GM19463 (cell line): ENCODE results near the gene SRR.

ENCODE experiments used
- ATAC-seq: cut with Tn5 transposase; IDR thresholded peaks from one replicate; pipeline ENCODE4 v1.9.1; 2021; ENCODE audit warnings: mild to moderate bottlenecking, moderate library complexity; ENCODE audit not compliant: unreplicated experiment

Gene SRR

DNA sequence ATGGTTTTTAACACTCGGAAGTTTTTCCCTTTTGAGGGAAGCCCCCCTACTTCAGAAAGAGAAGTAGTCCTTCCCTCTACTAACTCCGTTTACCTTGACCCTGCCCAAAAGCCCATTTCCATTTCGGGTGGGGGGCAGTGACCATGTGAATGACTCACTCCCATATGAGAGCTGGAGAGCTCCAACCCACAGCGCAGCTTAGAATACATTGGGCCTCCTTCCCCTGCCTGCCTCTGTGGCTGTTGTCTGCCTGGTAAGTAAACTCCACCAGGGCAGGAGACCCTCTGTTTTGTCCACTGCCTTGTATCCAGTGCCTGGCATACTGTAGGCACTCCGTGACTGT, 34.5 kb downstream of the SRR start:
- no peak for ATAC-seq

DNA sequence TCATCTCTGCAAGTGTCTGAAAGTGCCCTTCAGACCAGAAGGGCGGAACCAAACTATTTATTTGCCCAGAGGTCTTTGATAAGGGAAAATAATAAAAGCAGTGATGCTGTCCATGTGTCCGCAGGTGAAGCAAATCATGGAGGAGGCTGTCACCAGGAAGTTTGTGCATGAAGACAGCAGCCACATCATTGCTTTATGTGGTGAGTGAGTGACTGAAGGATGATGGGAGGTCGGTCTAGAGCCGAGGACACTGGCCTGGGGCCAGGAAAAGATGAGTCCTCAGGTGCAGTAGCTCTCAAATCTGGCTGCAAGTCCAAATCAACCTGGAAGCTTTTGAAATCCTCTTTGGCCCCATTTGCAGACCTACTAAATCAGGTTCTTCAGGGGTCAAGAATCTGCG, 39.7 kb downstream of the SRR start:
- no peak for ATAC-seq

DNA sequence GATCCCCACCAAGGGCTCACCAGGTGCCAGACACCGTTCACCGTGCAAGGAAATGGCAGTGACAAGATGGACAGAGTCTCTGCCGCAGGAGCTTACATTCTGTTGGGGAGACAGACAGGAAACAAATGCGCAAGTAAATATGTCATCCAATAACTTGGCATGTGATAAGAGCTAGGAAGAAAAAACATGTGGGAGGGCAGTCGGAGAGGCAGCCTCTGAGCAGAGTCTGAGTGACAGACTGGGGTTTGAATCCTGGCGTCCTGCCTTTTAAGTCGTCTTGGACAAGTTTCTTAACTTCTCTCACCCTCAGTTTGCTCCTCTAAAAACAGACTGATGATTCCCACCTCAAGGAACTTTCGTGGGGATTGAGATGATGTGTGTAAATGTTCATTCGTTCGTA, 40.8 kb downstream of the SRR start:
- no peak for ATAC-seq

DNA sequence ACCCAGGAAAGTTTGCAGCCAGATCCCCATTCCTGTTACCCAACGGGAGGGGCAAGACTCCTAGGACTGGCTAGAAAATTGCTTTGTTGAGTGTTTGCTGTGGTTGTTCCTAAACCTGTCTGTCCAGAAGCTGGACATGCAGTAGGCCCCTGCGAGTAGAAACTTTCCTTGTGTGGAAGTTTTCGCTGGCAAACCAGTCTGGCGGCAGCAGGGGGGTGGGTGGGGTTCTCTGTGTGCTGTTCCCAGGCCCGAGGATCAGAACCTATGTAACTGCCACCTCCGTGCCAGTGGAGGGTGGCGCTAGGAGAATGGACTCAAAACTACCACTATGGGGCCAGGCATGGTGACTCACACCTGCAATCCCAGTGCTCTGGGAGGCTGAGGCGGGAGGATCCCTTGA, 42.7 kb downstream of the SRR start:
- no peak for ATAC-seq

DNA sequence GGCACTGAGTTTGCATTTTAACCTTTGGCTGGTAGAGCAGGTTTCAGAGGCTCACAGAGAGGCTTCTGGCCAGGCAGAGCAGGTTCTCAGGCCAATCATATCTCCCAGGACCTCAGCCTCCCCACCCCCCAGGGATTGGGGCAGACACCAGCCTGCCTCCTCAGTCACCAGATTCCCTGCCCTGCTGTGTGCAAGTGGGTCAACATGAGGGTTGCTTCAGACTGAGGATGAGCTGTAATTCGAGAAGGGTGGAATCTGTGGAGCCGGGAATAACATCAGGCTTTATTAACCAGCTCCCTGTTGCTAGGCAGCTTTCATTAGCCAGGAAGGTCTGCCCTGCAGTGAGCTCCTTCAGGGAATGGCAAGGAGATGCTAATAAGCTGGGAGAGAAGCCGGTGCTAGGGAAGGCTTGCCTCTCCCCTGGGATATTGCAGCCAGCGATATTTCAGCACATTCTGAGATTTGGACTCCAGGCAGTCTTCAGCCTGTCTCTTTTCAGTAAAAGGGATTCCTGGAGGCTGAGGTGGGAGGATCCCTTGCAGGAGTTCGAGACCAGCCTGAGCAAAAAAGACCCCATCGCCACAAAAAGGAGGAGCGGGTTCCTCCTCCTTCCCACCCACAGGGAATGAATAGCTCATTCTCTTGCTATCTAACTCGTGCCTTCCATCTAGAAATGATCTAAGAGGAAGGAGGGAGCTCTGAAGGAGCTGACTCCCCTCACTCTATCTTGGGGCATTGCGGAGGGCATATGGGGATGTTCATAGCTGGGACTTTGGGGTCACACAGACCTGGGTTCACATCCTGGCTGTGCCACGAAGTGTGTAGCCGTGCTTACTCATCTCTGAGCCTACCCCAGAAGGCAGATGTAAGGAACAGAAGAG, 44.3 kb downstream of the SRR start:
- no peak for ATAC-seq

DNA sequence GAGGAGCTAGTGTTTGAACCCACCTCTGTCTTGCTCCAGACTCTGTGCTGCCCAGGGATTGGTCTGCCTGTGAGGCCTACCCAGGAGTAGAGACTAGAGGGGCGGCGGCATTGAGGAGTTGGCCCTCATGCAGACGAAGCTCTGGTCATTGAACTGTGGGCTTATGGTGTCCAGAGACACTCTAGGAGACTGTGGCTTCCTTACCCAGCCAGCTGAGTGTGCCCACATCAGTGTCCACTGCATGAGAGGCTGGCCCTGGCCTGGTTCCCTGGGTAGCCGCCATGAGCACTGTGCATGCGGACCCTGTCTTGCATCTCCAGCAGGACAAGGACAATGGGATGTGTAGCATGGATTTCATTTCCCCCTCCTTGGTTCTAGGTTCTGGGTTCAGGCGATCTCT, 47.5 kb downstream of the SRR start:
- no peak for ATAC-seq

DNA sequence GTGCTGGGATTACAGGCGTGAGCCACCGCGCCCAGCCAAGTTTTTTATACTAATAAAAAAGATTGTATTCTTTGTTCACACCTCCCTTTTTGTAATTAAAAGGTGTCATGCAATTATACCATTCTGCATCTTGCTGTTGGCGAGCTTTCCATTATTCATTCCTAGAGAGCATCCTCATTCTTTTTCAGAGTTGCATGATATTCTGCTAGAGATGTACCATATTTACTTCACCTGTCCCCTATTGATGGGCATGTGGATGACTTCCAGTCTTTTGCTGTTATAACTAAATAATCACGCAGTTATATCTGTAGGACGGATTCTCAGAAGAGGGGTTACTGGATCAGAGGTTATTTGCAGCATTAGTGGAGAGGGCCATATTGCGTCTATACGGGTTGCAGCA, 50.6 kb downstream of the SRR start:
- no peak for ATAC-seq

DNA sequence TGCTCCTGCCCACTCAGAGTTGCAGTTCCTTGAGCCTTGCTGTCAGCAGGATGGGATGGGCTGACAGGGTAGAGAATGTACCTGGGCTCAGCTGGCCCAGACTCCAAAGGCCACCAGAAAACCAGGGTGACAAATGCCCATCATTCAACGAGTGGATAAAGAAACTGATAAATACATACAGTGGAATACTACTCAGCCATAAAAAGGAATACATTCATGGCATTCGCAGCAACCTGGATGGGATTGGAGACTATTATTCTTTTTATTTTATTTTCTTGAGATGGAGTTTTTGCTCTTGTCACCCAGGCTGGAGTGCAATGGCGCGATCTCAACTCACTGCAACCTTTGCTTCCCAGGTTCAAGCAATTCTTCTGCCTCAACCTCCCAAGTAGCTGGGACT, 53.5 kb downstream of the SRR start:
- ATAC-seq, result no peak

DNA sequence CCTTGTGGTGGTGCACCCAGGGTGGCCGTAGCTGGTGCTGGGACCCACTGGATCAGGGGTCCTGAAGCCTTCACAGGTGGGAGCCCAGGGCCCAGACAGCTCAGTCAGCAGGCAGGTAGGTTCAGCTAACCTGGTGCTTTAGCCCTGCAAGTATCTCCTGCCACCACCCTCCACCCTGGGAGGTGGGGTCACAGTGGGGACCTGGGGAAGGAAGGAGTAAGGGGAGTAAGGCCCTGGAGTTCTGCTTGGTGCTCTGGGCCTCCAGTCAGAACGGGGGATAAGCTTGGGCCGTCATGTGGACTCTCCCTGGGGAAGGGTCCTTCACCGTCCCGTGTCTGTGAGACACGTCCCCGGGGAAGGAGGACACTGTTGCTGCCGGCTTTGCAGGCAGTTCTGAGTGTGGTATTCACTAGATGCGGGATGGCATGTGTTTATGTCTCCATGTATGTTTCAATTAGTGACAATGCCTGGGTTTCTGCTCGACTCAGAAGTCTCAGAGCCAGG, 54.2 kb downstream of the SRR start:
- ATAC-seq, result no peak

DNA sequence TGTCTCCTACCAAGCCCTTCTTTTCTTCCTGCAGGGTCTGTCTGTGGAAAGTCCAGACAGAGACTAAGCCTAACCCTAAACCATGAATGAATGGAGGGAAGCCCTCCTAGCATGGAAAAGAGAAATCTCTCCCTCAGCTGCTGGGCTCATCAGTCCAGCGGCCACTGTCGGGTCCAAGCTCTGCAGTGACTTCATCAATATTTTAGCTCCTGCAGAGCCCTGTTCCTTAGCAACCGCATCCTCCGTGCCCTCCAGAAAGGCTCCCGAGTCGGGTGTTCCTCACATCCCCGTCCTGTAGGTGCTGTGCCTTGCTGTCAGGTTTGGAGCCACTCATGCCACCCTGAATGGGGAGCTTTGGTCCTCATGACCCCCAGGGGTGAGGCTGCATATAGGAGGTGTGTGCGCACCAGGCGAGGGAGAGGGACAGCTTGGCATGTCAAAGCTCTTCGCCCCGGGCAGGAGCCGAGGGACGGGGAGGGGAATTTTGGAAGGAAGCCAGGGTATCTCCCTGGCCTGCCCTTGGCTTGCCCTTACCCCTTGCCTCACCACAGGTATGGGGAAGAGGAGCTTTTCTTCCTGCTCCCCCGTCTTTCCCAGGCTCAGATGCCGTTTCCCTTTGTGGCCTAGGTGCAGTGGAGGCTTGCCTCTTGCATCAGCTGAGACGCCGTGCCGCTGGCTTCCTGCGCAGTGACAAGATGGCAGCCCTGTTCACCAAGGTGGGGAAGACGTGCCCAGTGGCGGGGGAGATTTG, 57.4 kb downstream of the SRR start:
- no peak for ATAC-seq

DNA sequence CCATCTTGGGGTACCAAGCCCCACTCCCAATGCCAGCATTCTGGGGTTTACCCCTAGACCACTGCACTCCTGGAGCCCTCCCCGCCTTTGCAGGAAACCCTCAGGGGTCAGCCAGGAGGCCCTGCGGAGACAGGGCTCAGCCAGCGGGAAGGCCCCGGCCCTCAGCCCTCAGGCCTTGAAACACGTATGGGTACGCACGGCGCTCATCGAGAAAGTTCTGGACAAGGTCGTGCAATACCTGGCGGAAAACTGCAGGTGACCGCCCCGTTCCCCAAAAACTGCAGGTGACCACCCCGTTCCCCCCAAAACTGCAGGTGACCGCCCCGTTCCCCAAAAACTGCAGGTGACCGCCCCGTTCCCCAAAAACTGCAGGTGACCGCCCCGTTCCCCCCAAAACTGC, 58.3 kb downstream of the SRR start:
- ATAC-seq, result no peak

DNA sequence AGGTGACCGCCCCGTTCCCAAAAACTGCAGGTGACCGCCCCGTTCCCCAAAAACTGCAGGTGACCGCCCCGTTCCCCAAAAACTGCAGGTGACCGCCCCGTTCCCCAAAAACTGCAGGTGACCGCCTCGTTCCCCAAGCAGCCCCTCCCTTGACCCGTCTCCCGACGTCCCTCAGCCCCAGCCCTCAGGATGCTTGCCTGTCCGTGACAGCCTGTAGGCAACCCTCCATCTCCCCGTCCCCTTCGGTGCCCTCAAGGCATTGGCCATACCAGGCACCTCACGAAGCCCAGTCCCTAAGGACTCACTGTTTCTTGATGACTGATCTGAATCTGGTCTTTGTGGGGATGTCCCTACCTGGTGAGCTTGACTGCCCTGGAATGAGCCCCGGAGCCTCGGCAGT, 58.7 kb downstream of the SRR start:
- ATAC-seq, result no peak

DNA sequence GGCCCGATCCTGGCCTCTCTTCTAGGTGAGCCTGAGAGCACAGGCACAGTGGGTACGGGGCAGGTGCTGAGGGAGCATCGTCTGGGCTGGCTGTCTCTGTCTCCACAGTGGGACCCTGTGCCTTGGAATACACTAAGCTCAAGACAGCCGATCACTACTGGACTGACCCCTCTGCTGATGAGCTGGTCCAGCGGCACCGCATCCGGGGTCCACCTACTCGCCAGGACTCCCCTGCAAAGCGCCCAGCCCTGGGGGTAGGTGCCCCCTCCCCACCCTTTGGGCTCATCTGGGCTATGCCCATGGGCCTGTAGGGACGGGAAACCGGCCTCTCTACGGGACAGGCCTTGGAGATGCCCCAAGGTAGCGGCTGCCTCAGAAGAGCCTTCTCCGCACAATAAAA, 59.1 kb downstream of the SRR start:
- ATAC-seq, result no peak

DNA sequence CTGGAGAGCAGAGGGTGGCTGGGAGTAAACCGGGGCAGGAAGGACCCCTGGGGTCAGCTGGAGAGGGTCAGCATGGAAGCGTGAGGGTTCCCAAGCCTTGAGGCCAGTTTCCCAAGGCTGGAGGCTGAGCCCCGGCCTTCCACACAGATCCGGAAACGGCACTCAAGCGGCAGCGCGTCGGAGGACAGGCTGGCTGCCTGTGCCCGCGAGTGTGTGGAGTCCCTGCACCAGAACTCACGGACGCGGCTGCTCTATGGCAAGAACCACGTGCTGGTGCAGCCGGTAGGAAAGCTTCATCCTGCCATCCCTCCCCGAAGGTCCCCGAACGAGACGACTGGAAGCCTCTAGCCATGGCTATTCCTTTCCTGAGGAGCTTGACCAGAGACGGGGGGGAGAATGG, 59.6 kb downstream of the SRR start:
- ATAC-seq, result no peak

DNA sequence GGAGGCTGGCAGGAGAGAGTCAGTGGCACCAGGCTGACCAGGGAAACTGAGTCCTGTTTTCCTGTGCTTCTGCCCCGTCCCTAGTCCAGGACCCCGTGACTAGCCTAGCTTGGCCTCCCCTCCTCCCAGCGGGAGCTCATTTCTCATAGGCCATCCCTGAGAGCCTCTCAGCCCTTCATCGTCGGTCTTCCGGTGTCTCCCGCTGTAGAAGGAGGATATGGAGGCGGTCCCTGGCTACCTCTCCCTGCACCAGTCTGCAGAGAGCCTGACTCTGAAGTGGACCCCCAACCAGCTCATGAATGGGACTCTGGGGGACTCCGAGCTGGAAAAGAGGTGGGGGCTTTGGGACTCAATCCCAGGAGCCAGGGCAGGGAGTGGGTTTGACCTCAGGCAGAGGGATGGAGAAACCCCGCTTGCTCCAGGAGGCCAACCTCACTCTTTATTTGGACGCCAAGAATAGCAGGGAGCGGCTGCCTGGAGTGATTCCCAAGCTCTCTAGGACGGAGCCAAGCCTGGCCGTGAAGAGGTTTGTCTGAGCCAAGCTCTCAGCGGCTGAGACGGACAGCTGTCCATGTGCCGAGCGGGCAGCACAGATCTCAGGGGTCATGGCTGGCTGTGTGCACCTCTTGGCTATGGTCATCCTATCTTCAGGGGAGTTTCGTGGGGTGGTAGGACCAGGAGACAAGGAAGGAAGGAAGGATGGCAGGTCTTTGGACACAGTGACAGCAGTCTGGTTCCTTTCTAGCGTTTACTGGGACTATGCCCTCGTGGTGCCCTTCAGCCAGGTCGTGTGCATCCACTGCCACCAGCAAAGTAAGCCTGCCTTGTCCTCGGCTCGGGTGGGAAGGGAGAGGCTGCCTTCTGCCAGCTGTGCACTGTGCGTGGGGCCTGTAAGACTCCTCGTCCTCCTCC, 60.4 kb downstream of the SRR start:
- no peak for ATAC-seq

DNA sequence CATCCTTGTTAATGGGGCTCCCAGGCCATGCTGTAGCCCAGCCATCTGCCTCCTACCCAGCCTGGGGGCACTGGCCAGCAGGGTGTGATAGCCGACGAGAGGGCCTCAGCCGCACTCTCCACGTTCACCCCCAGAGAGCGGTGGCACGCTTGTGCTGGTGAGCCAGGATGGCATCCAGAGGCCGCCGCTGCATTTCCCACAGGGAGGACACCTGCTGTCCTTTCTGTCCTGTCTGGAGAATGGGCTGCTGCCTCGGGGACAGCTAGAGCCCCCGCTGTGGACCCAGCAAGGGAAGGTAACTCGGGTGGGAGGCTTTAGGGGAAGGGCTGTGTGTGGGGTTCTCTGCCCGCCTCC, 61.0 kb downstream of the SRR start:
- no peak for ATAC-seq

DNA sequence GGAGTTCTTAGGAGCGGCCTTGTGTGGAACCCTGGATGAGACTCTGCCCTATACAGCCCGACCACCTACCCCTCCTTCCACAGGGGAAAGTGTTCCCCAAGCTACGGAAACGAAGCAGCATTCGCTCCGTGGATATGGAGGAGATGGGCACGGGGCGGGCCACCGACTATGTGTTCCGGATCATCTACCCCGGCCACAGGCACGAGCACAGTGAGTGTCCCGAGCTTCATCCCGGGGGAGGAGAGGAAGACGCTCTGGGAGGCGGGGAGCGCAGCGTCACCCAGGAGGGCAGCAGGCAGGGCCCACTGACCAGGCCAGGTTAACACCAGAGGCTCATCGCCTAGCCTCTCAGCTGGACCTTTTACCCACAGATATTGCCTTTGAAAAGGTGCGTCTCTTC, 61.4 kb downstream of the SRR start:
- no peak for ATAC-seq

DNA sequence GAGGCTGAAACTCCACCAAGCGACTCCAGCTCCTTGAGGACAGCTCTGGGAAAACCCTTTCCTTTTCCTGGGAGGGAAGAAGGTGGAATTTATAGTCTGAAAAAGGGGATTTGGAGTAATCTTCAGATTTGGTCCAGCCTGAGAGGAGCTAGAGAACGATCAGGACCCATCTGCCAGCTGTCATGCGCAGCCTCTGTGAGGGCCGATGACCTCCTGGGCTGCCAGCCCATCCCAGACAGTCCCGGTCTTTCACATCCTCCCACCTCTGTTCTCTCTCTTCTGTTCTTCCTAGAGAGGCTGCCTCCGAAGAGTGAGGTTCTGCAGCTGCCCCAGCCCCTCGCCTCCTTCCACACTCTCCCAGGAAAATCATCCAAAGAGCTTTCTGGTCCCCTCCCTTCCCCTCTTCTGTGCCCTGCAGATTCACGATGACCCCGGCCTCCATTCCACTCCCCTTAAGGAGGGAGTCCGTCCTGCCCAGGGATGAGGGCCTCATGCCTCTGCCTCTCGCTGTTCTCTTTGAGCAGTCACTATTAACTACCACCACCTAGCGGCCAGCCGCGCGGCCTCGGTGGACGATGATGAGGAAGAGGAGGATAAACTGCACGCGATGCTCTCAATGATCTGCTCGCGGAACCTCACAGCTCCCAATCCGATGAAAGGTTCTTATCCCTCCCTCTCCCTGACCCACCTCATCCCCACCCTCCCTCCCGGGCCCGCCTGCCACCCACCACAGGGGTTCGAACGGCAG, 63.2 kb downstream of the SRR start:
- ATAC-seq, result no peak

DNA sequence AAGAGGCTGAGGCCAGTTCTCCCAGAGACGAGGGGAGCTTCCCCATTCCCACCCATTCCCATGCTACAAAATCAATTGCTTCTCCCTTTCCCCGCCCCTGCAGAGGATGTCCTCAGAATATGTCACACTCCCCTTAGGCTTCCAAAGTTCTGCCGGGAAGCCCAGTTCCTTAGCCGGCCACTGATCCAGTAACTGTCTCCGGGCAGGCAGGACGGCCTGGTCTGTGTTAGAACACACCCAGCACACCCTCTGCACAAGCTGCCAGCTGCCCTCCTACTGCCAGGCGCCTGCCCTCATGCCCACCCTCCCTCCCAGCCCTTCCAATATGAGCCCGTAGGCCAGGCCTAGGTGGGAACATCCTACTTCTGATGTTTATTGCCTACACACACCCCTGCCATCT, 64.6 kb downstream of the SRR start:
- no peak for ATAC-seq

DNA sequence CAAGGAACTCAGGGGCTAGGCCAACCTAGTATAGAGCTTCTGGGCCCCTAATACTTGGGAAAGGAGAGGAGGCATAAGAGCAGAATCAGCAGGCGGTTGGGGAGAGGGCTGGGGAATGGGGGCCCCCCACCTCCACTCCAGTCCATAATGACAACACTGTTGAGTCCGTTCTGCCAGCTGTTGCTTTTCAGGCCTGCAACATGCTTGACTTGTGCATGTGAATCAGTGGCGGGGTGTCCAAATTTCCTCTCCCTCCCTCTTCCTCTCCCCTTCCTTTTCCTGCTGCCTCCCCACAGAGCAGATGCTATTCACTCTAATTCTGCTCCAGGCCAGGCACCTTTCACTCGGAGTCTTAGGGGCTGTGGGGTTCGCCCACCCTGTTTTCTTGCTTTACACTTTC, 65.3 kb downstream of the SRR start:
- ATAC-seq, result no peak
